Raji (cell line): Measurements from ENCODE around the gene ACP6.
A peak's percentile ranks its signal among the peaks of the same experiment; 100 is the strongest.

Source experiments
- POLR2A ChIP-seq: IDR thresholded peaks from 2 replicates; pipeline ENCODE4 v1.6.1; 2011; ENCODE audit warnings: low read depth, low read length, control low read depth; ENCODE audit not compliant: insufficient read depth

Gene ACP6

GRCh38 chr1:147609358-147609757 is 61.0 kb downstream of the ACP6 start:
- no peak for TF ChIP-seq POLR2A

GRCh38 chr1:147608596-147608995 is 61.7 kb downstream of the ACP6 start:
- no peak for TF ChIP-seq POLR2A

GRCh38 chr1:147605591-147605990 is 64.7 kb downstream of the ACP6 start:
- TF ChIP-seq POLR2A, result no peak

DNA sequence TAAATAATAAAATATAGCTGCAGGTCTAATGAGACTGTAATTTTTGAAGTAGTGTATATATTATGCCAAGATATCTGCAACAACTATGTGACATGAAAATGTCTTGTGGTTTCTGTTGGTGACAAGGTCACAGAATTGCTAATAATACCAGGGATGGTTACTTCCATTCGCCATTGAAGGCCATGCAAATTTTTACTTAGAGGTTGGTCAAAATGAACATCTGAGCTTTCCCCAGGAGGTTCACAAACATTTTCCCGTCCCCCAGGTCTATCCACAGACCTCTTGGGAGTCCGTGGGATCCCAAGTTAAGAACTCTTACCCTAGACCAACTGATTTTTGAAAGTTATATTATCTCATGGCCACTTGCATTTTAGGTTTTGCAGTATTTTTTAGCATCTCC is 66.3 kb downstream of the ACP6 start:
- TF ChIP-seq POLR2A, result no peak

DNA sequence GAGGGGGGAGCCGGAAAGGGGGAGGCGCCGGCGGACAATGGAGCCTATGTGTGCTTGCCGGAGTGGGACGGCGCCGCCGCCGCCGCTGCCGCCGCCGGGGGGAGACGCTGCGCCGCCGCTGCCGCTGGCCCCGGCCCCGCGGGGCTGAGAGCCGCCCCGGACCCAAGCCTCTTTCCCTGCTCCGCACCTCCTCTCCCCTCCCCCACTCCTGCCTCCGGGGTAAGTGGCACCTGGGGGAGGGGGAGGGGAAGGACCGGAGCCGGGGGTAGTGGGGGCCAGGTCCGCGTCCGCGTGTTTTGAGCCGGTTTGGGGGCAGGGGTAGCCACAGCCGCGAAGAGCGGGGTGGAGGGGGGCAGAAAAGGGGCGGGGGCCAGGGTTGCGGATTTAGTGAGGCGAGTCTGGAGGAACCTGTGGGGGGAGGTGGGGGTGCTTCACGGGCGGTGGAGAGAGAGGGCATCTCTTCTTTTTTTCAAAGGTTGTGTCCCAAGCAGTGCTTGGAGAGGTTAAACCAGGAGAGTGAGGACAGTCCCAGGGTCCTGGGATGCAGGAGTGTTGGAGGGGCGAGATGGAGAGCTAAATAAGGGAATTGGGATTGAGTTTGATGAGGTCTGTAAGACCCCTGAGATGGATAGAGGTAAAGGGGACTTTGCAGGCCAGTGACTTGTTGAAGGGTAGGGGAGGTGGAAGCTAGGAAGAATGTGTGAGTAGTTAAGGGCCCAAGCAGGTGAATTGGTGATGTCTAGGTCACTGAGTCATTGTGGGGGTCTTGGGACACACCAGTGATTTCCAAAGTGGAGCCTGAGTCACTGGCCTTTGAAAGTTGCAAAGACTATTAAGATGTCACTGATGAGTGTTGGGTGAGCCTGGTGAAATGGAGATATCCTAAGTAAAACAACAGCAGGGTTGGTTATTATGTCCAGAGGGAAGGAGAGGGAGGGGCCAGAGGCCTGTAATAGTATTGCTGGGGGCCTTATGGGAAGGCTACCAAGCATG is 69.9 kb downstream of the ACP6 start:
- peak; percentile 45 for TF ChIP-seq POLR2A

DNA sequence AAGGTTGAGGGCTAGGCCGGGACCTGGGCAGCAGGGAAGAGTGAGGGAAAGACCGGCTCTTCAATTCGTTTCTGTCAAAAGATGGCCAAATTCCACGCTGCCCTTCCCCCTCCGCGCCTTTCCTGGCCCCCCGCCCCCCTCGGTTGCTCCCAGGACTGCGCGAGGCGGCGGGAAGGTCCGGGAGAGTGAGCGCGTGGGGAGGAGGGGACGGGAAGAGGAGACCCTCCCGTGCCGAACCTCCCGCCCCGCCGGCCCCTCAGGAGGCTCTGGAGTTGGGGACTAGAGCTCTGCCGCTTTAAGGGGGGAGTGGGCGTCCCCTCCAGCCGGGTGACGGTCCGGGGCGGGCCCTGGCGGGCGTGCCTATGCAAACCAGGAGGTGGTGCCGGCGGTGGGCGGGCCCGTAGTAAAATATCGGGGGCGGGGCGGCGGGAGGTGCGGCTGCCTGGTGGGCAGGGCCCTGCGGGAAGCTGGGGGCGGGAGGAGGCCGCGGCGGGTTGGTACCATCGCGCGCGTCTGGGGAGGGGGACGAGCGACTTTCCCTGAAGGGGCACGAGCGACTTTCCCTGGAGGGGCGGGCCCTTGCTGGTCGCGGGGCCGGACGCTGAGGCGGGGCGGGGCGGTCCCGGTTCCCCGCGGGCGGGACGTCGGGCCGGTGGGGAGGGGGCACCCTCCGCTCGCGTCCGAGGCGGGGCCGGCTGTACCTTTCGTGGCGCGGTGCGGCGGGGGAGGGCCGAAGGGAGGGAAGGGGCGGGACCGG is 70.8 kb downstream of the ACP6 start:
- TF ChIP-seq POLR2A, result peak; percentile 60

GRCh38 chr1:147598621-147599361 is 71.5 kb downstream of the ACP6 start:
- no peak for TF ChIP-seq POLR2A

- TF ChIP-seq POLR2A, result no peak
These were observed 73.3 kb downstream of the ACP6 start for GRCh38 chr1:147597010-147597409.
